Measurements from ENCODE around the gene TRMO. TPM values are rescaled to one million over a fixed set of nuclear protein-coding genes. Genes with fewer than 3 reads are reported as not detected.

TRMO gene
- total and polyA plus RNA-seq, 12 donors: 4.4 to 12.8 (median 7.8) TPM

DNA sequence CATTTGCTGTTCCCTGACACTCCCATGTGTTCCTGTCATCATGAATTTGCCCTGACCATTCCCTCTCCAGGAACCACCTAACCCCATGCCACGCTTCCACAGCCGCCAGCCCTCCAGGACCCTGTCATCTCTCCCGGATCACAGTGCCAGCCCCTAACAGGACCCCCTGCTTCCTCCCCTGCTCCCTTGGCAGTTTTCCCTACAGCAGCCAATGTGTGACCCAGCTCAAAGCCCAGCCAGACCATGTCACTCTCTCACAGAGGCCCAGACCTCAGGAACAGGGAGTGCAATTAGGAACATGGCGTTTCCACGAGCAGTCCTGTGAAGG is 61.2 kb downstream of the TRMO start:
- intact Hi-C loops (cut with DNase I): loop anchor here in 1 of 10 donors (10.0 kb wide), 1 partner anchor 146 kb away; no protein-coding TSS in a partner anchor
- DNase-seq (no peak), ATAC-seq (no peak)
- H3K27me3 ChIP-seq: peaks cover 5 to 93% (median 87%) of the 10 kb centered on the region in 7 donors
- H3K27ac ChIP-seq: no peak overlapping the region
- H3K4me3 ChIP-seq: no peak overlapping the region
- H3K9me3 ChIP-seq: peaks cover 0 to 15% (median 6%) of the 10 kb centered on the region in 11 donors
- TF ChIP-seq, protein P1, sequence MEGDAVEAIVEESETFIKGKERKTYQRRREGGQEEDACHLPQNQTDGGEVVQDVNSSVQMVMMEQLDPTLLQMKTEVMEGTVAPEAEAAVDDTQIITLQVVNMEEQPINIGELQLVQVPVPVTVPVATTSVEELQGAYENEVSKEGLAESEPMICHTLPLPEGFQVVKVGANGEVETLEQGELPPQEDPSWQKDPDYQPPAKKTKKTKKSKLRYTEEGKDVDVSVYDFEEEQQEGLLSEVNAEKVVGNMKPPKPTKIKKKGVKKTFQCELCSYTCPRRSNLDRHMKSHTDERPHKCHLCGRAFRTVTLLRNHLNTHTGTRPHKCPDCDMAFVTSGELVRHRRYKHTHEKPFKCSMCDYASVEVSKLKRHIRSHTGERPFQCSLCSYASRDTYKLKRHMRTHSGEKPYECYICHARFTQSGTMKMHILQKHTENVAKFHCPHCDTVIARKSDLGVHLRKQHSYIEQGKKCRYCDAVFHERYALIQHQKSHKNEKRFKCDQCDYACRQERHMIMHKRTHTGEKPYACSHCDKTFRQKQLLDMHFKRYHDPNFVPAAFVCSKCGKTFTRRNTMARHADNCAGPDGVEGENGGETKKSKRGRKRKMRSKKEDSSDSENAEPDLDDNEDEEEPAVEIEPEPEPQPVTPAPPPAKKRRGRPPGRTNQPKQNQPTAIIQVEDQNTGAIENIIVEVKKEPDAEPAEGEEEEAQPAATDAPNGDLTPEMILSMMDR (IDR thresholded peaks at IDR 0.05): no peak
- H3K36me3 ChIP-seq: no peaks in the 10 kb centered on the region
- 68 to 77% methylated on average over 5 of the region's 5 CpGs for WGBS, 2 donors
- peaks cover 0 to 12% (median 6%) of the 10 kb centered on the region in 9 donors for H3K4me1 ChIP-seq

DNA sequence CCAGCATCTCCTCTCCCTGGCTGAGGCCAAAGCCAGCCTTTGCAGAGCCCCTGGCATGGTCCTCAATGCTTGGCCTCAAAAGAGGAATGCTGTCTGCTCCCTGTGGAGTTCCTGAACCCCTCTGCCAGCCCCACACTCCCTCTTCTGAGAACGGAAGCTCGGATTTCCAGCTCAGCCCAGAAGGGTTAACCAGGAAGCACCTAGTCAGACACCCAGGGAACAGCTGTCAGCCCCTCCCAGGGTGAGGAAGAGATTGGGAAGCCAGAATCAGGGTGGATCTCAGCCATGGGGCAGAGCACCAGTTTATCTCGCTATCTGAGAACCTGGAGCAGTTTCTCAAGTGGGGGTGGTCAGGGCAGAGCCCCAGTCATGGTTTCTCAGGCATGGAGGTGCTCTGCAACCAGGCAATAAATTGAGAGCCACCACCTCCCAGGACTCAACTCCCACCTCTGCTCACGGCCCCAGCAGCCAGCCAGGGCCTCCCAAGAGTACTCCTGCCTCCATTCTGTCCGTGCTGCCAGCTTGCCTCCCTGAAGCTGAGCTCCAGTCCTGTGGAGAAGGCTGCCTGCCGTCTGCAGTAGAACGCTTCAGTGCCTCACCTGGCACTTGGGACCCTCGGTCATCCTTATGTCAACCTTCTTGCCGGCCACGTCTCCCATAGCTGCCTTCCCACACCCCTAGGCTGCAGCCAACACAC is 61.7 kb downstream of the TRMO start:
- peaks cover 7 to 96% (median 87%) of the 10 kb centered on the region in 7 donors for H3K27me3 ChIP-seq
- peaks cover 0 to 10% (median 1%) of the 10 kb centered on the region in 11 donors for H3K9me3 ChIP-seq
- ATAC-seq (no peak), DNase-seq (no peak)
- TF ChIP-seq, protein P1 (IDR thresholded peaks at IDR 0.05): no peak
- H3K4me1 ChIP-seq: peaks cover 0 to 12% (median 6%) of the 10 kb centered on the region in 9 donors
- 29 to 33% methylated on average over 10 of the region's 10 CpGs for WGBS, 2 donors
- intact Hi-C loops (cut with DNase I): loop anchor here in 1 of 10 donors (10.0 kb wide), 1 partner anchor 146 kb away; no protein-coding TSS in a partner anchor
- H3K4me3 ChIP-seq: no peak overlapping the region
- no peaks in the 10 kb centered on the region for H3K36me3 ChIP-seq
- H3K27ac ChIP-seq: no peak overlapping the region

DNA sequence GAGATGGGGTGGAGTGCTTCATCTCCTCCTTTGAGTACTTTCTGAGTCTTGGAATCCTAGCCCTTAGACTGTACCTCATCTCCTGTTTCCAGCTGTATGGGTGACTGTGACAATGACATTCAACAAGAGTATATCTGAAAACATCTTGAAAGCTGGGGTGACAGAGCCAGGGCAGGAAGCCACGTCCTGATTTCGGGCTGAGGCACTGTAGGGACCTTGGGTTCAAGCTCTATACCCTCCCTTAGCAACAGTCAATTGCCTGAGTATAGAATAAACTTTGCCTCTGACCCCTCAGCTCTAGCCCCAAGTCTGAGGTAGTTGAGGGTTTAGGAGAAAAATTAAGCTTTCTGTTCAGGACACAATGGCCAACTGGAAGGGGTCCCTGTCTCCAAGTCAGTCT is 63.0 kb downstream of the TRMO start:
- 35 to 36% methylated on average over 2 of the region's 2 CpGs for WGBS, 2 donors
- peaks cover 0 to 17% (median 6%) of the 10 kb centered on the region in 9 donors for H3K4me1 ChIP-seq
- no peak overlapping the region for H3K4me3 ChIP-seq
- H3K9me3 ChIP-seq: peaks cover 0 to 2% (median 0%) of the 10 kb centered on the region in 11 donors
- DNase-seq (no peak), ATAC-seq (no peak)
- H3K27ac ChIP-seq: no peak overlapping the region
- TF ChIP-seq, protein P1 (IDR thresholded peaks at IDR 0.05): no peak
- H3K27me3 ChIP-seq: peaks cover 17 to 99% (median 88%) of the 10 kb centered on the region in 7 donors
- no peaks in the 10 kb centered on the region for H3K36me3 ChIP-seq
- intact Hi-C loops (cut with DNase I): no loop called here

DNA sequence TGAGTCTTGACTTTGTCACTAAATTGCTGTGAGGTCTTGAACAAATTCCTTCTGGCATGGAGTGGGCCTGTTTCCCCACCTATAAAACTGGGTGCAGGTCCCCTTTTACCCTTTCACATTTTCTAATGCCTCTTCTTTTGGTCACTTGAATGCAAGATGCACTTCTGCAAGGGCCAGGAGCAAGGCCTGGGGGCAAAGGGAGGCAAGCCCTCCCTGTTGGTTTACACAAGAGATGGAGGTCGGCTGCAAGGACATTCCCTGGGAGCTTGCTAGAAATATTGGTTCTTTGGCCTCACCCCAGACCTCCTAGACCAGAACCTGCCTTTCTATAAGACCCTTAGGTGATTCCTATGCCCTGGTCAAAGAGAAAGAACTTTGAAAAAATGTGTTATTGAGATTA is 63.5 kb downstream of the TRMO start:
- 27 to 44% methylated on average over 1 of the region's 1 CpG for WGBS, 2 donors
- DNase-seq (no peak), ATAC-seq (no peak)
- H3K9me3 ChIP-seq: no peaks in the 10 kb centered on the region
- intact Hi-C loops (cut with DNase I): no loop called here
- TF ChIP-seq, protein P1 (IDR thresholded peaks at IDR 0.05): no peak
- H3K27me3 ChIP-seq: peaks cover 23 to 100% (median 91%) of the 10 kb centered on the region in 7 donors
- no peaks in the 10 kb centered on the region for H3K36me3 ChIP-seq
- H3K4me1 ChIP-seq: peaks cover 0 to 19% (median 6%) of the 10 kb centered on the region in 9 donors
- no peak overlapping the region for H3K27ac ChIP-seq
- no peak overlapping the region for H3K4me3 ChIP-seq

Data from heart right ventricle (tissue), 16 donors.